ENCODE results near the gene MMP24. TPM values are rescaled to one million over a fixed set of nuclear protein-coding genes. Genes with fewer than 3 reads are reported as not detected.
A peak's percentile ranks its signal among the peaks of the same experiment; 100 is the strongest.

The MMP24 gene
- total and polyA plus RNA-seq, 2 of the 13 experiments (the other 11 are each of a cell fraction or from before 2014, with no cell fraction given): 0.29 to 0.35 TPM

- TF ChIP-seq, protein P1, sequence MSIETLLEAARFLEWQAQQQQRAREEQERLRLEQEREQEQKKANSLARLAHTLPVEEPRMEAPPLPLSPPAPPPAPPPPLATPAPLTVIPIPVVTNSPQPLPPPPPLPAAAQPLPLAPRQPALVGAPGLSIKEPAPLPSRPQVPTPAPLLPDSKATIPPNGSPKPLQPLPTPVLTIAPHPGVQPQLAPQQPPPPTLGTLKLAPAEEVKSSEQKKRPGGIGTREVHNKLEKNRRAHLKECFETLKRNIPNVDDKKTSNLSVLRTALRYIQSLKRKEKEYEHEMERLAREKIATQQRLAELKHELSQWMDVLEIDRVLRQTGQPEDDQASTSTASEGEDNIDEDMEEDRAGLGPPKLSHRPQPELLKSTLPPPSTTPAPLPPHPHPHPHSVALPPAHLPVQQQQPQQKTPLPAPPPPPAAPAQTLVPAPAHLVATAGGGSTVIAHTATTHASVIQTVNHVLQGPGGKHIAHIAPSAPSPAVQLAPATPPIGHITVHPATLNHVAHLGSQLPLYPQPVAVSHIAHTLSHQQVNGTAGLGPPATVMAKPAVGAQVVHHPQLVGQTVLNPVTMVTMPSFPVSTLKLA (IDR thresholded peaks at IDR 0.05): no peak
- no peak for TF ChIP-seq JDP2 (CRISPR knock-in tag; IDR thresholded peaks at IDR 0.05; ENCODE audit: borderline replicate concordance)
- TF ChIP-seq TRIM24 (CRISPR knock-in tag; IDR thresholded peaks at IDR 0.05): no peak
- no peak for TF ChIP-seq ZBTB46 (CRISPR knock-in tag; IDR thresholded peaks at IDR 0.05; ENCODE audit: borderline replicate concordance)
- TF ChIP-seq U2AF1 (optimal IDR thresholded peaks at IDR 0.05; ENCODE audit: low read depth, low read length): no peak
- peak; percentile 79; the same call in 1 of the 2 replicates for TF ChIP-seq ZNF546 (CRISPR knock-in tag; conservative IDR thresholded peaks at IDR 0.05)
- peak; percentile 2; the same call in 1 of the 2 replicates for TF ChIP-seq ELF1 (CRISPR knock-in tag; IDR thresholded peaks at IDR 0.05)
- TF ChIP-seq, protein P2, sequence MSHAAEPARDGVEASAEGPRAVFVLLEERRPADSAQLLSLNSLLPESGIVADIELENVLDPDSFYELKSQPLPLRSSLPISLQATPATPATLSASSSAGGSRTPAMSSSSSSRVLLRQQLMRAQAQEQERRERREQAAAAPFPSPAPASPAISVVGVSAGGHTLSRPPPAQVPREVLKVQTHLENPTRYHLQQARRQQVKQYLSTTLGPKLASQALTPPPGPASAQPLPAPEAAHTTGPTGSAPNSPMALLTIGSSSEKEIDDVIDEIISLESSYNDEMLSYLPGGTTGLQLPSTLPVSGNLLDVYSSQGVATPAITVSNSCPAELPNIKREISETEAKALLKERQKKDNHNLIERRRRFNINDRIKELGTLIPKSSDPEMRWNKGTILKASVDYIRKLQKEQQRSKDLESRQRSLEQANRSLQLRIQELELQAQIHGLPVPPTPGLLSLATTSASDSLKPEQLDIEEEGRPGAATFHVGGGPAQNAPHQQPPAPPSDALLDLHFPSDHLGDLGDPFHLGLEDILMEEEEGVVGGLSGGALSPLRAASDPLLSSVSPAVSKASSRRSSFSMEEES (CRISPR knock-in tag; IDR thresholded peaks at IDR 0.05): 0 out of 2 replicates have a peak, but pooled peaks have one; percentile 11
- peak; percentile 80 for TF ChIP-seq HIC2 (CRISPR knock-in tag; IDR thresholded peaks at IDR 0.05; ENCODE audit: low read depth)
- TF ChIP-seq PHF8 (CRISPR knock-in tag; IDR thresholded peaks at IDR 0.05): peak; percentile 47; the same call in 1 of the 2 replicates
- TF ChIP-seq, protein P3, sequence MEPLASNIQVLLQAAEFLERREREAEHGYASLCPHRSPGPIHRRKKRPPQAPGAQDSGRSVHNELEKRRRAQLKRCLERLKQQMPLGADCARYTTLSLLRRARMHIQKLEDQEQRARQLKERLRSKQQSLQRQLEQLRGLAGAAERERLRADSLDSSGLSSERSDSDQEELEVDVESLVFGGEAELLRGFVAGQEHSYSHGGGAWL (CRISPR knock-in tag; IDR thresholded peaks at IDR 0.05): no peak
- no peak for TF ChIP-seq NFYB (CRISPR knock-in tag; IDR thresholded peaks at IDR 0.05)
- TF ChIP-seq AHR (CRISPR knock-in tag; IDR thresholded peaks at IDR 0.05): peak; percentile 60
- no peak for TF ChIP-seq NR3C1 (CRISPR knock-in tag; IDR thresholded peaks at IDR 0.05)
- TF ChIP-seq ZNF782 (CRISPR knock-in tag; IDR thresholded peaks at IDR 0.05; ENCODE audit: borderline replicate concordance): no peak
- TF ChIP-seq ZNF263 (CRISPR knock-in tag; IDR thresholded peaks at IDR 0.05): no peak; the same call in 1 of the 2 replicates
- TF ChIP-seq ZMAT5 (CRISPR knock-in tag; IDR thresholded peaks at IDR 0.05; ENCODE audit: borderline replicate concordance, low read depth): no peak
- no peak for TF ChIP-seq CREBL2 (CRISPR knock-in tag; IDR thresholded peaks at IDR 0.05; ENCODE audit: borderline replicate concordance)
- 0 out of 2 replicates have a peak, but pooled peaks have one; percentile 27 for TF ChIP-seq CHD4 (IDR thresholded peaks at IDR 0.05; ENCODE audit: borderline replicate concordance, low read length)
- TF ChIP-seq ZNF839 (CRISPR knock-in tag; IDR thresholded peaks at IDR 0.05; ENCODE audit: borderline replicate concordance): no peak
- no peak for TF ChIP-seq ZNF644 (CRISPR knock-in tag; IDR thresholded peaks at IDR 0.05; ENCODE audit: low read depth)
Observed at GRCh38 chr20:35286077-35286898, 59.8 kb downstream of the MMP24 start (continued).

Measured in HepG2 (cell line).